MG63 (cell line): ENCODE results near the gene B3GNT8. TPM values are rescaled to one million over a fixed set of nuclear protein-coding genes. Genes with fewer than 3 reads are reported as not detected.
A peak's percentile ranks its signal among the peaks of the same experiment; 100 is the strongest.
"Not testable (repeated sequence)": the region's sequence is repeated elsewhere in the genome, so short reads cannot be mapped to it uniquely, and the experiment has no call there.

ENCODE experiments used
- DNase-seq: peaks from one replicate; pipeline ENCODE4 v3.0.0-alpha.2; 2020
- H3K27me3 ChIP-seq: fragments of 250-450 bp; sonication (Bioruptor Pico); 2 replicates; pipeline ENCODE4 v1.5.1; 2020; ENCODE audit warnings: mild to moderate bottlenecking, moderate library complexity
- H3K36me3 ChIP-seq: fragments of 250-450 bp; sonication (Bioruptor Pico); 2 replicates; pipeline ENCODE4 v1.5.1; 2020; ENCODE audit warnings: mild to moderate bottlenecking, moderate library complexity
- H3K4me3 ChIP-seq: fragments of 250-450 bp; sonication (Bioruptor Pico); 2 replicates; pipeline ENCODE4 v1.5.1; 2020; ENCODE audit warnings: mild to moderate bottlenecking, moderate library complexity
- H3K9me3 ChIP-seq: fragments of 250-450 bp; sonication (Bioruptor Pico); 2 replicates; pipeline ENCODE4 v1.5.1; 2020; ENCODE audit warnings: mild to moderate bottlenecking, moderate library complexity
- total RNA-seq: library from RNA; depleted of rRNA; stranded (reverse); fragments of >200 nt; shearing (Covaris generic); gene quantifications from 2 replicates; pipeline ENCODE4 v1.2.3, GENCODE V29; 2014; ENCODE audit warnings: low replicate concordance; rRNA removed

The B3GNT8 gene
- not detected in 2 replicates for total RNA-seq

- no peak for DNase-seq
- Histone ChIP-seq H3K27me3 (no peaks in the 10 kb centered on the region), H3K36me3 (peaks cover 14% of the 10 kb centered on the region), H3K9me3 (no peaks in the 10 kb centered on the region), H3K4me3 (no peak within 1 kb of the TSS)
Measured at GRCh38 chr19:41426952-41427646, at the start of gene B3GNT8. TSS of gene B3GNT8 (minus strand) at chr19:41427374. CDS start at chr19:41426778, 596 bp downstream.

- DNase-seq = no peak
- H3K36me3 ChIP-seq = no peaks in the 10 kb centered on the region
- no peaks in the 10 kb centered on the region for H3K9me3 ChIP-seq
- H3K4me3 ChIP-seq = no peak overlapping the region
- peaks cover 51% of the 10 kb centered on the region for H3K27me3 ChIP-seq
Measured at GRCh38 chr19:41476583-41476982, 49.4 kb upstream of the B3GNT8 start.

GRCh38 chr19:41463257-41464256 is 36.4 kb upstream of the B3GNT8 start:
- not testable (repeated sequence) for H3K9me3 ChIP-seq, H3K36me3 ChIP-seq, DNase-seq, H3K4me3 ChIP-seq
- H3K27me3 ChIP-seq = peaks cover 70% of the 10 kb centered on the region

- DNase-seq = no peak
- H3K27me3 ChIP-seq = peaks cover 68% of the 10 kb centered on the region
- H3K4me3 ChIP-seq = no peak overlapping the region
- no peaks in the 10 kb centered on the region; the same call in 1 of the 2 replicates for H3K9me3 ChIP-seq
- no peaks in the 10 kb centered on the region for H3K36me3 ChIP-seq
Measured at GRCh38 chr19:41462497-41462896, 35.3 kb upstream of the B3GNT8 start.

- Histone ChIP-seq H3K27me3 (peaks cover 37% of the 10 kb centered on the region), H3K36me3 (no peaks in the 10 kb centered on the region), H3K9me3 (peaks cover 18% of the 10 kb centered on the region), H3K4me3 (no peak overlapping the region)
- no peak for DNase-seq
Measured at GRCh38 chr19:41457241-41457640, 30.1 kb upstream of the B3GNT8 start.

GRCh38 chr19:41456342-41456918 is 29.3 kb upstream of the B3GNT8 start:
- H3K27me3 ChIP-seq = peaks cover 30% of the 10 kb centered on the region
- no peaks in the 10 kb centered on the region for H3K36me3 ChIP-seq
- no peak overlapping the region for H3K4me3 ChIP-seq
- H3K9me3 ChIP-seq = peaks cover 18% of the 10 kb centered on the region
- no peak for DNase-seq

GRCh38 chr19:41455936-41456335 is 28.8 kb upstream of the B3GNT8 start:
- Histone ChIP-seq H3K27me3 (peaks cover 30% of the 10 kb centered on the region), H3K9me3 (peaks cover 18% of the 10 kb centered on the region), H3K4me3 (no peak overlapping the region), H3K36me3 (no peaks in the 10 kb centered on the region)
- DNase-seq = no peak

GRCh38 chr19:41452584-41453275 is 25.6 kb upstream of the B3GNT8 start:
- H3K9me3 ChIP-seq = peaks cover 18% of the 10 kb centered on the region
- no peaks in the 10 kb centered on the region for H3K36me3 ChIP-seq
- H3K27me3 ChIP-seq = peaks cover 17% of the 10 kb centered on the region; the same call in 1 of the 2 replicates
- no peak for DNase-seq
- no peak overlapping the region for H3K4me3 ChIP-seq

- Histone ChIP-seq H3K4me3 (no peak overlapping the region), H3K27me3 (peaks cover 26% of the 10 kb centered on the region), H3K36me3 (no peaks in the 10 kb centered on the region), H3K9me3 (0 out of 2 replicates have a peak, but pooled peaks cover 5% of the 10 kb centered on the region)
- no peak for DNase-seq
Measured at GRCh38 chr19:41449865-41450178, 22.6 kb upstream of the B3GNT8 start.

GRCh38 chr19:41449079-41449864 is 22.1 kb upstream of the B3GNT8 start:
- Histone ChIP-seq H3K4me3 (no peak overlapping the region), H3K27me3 (peaks cover 28% of the 10 kb centered on the region), H3K36me3 (no peaks in the 10 kb centered on the region), H3K9me3 (0 out of 2 replicates have a peak, but pooled peaks cover 3% of the 10 kb centered on the region)
- DNase-seq = peak; percentile 68

- no peak for DNase-seq
- H3K27me3 ChIP-seq = peaks cover 31% of the 10 kb centered on the region
- no peak overlapping the region for H3K4me3 ChIP-seq
- H3K36me3 ChIP-seq = no peaks in the 10 kb centered on the region
- 0 out of 2 replicates have a peak, but pooled peaks cover 2% of the 10 kb centered on the region for H3K9me3 ChIP-seq
Measured at GRCh38 chr19:41447732-41448332, 20.7 kb upstream of the B3GNT8 start.

GRCh38 chr19:41445575-41445974 is 18.4 kb upstream of the B3GNT8 start:
- H3K9me3 ChIP-seq = 0 out of 2 replicates have a peak, but pooled peaks cover 2% of the 10 kb centered on the region
- peaks cover 31% of the 10 kb centered on the region for H3K27me3 ChIP-seq
- DNase-seq = no peak
- H3K36me3 ChIP-seq = no peaks in the 10 kb centered on the region
- no peak overlapping the region for H3K4me3 ChIP-seq

- Histone ChIP-seq H3K4me3 (no peak overlapping the region), H3K9me3 (0 out of 2 replicates have a peak, but pooled peaks cover 2% of the 10 kb centered on the region), H3K27me3 (peaks cover 28% of the 10 kb centered on the region), H3K36me3 (no peaks in the 10 kb centered on the region)
- no peak for DNase-seq
Measured at GRCh38 chr19:41443813-41444455, 16.8 kb upstream of the B3GNT8 start.

GRCh38 chr19:41442473-41443355 is 15.5 kb upstream of the B3GNT8 start, which contains the start of gene ERICH4:
TSS of gene ERICH4 (plus strand) at chr19:41443156. CDS start at chr19:41443170, 14 bp downstream.
- 0 out of 2 replicates have a peak, but pooled peaks cover 2% of the 10 kb centered on the region for H3K9me3 ChIP-seq
- peaks cover 23% of the 10 kb centered on the region for H3K27me3 ChIP-seq
- no peak within 1 kb of the TSS for H3K4me3 ChIP-seq
- DNase-seq = no peak
- peaks cover 6% of the 10 kb centered on the region for H3K36me3 ChIP-seq
